ENCODE measurements around the gene TSPAN8. TPM values are rescaled to one million over a fixed set of nuclear protein-coding genes. Genes with fewer than 3 reads are reported as not detected.

TSPAN8 gene
- polyA plus RNA-seq, 1 experiment, result not detected

DNA sequence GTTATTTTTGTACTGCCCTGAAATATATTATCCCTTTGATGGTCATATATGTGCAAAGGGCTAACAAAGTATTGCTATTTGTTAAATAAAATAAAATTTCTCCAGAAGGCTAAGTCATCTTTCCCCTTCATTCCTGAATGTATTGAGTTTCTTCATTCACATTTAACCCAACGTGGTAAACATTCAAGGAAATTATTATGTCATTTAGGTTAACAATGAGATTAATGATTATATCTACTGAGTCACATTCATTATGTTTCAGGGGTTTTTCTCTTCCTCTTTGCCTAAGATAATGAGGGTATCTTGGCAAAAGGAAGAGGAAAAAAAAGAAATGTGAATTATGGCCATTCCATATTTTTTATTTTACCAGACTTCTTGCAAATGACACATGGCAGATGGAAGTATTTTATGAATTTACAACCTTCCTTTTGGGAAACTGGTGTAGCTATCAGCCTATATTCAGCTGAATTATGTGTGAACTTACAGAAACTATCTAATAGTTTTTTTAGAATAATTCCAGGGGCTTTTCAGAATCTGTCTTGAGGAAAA lies 27.2 kb downstream of the TSPAN8 start:
- no peaks in the 10 kb centered on the region for H3K27me3 ChIP-seq (ENCODE audit: control insufficient read depth, insufficient read depth, low read length)
- CTCF ChIA-PET, result no interaction called here
- DNase-seq (ENCODE audit: low read depth, low spot score), result no peak
- H3K9me3 ChIP-seq (ENCODE audit: control insufficient read depth, insufficient read depth, low read length), result no peaks in the 10 kb centered on the region
- TF ChIP-seq, protein P1, sequence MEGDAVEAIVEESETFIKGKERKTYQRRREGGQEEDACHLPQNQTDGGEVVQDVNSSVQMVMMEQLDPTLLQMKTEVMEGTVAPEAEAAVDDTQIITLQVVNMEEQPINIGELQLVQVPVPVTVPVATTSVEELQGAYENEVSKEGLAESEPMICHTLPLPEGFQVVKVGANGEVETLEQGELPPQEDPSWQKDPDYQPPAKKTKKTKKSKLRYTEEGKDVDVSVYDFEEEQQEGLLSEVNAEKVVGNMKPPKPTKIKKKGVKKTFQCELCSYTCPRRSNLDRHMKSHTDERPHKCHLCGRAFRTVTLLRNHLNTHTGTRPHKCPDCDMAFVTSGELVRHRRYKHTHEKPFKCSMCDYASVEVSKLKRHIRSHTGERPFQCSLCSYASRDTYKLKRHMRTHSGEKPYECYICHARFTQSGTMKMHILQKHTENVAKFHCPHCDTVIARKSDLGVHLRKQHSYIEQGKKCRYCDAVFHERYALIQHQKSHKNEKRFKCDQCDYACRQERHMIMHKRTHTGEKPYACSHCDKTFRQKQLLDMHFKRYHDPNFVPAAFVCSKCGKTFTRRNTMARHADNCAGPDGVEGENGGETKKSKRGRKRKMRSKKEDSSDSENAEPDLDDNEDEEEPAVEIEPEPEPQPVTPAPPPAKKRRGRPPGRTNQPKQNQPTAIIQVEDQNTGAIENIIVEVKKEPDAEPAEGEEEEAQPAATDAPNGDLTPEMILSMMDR (IDR thresholded peaks at IDR 0.05; ENCODE audit: low read depth, low read length), result no peak
- POLR2A ChIA-PET, result no interaction called here
- H3K4me3 ChIP-seq (ENCODE audit: low read depth, low read length), result no peak overlapping the region
- no peak overlapping the region for H3K27ac ChIP-seq (ENCODE audit: low read depth, low read length)

DNA sequence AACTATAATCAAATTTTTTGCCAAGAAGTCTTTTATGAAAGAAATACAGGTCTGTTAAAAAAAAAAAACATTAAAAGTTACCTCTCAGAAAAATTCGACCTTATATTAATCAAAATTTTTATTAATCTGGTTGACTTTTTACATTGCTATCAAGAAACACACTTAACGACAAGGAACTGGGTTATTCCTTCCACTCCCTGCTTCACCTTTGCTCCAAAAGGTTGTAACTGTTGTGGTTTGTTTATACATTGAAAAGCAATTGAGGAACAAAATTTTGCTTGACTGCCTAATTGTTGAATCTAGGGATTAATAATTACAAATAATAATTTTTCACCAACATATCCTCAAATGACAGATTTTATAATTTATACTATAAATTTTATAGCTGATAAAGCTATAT lies 28.4 kb downstream of the TSPAN8 start:
- TF ChIP-seq, protein P1 (IDR thresholded peaks at IDR 0.05; ENCODE audit: low read depth, low read length), result no peak
- ChIA-PET CTCF (interaction anchor here (0.6 kb wide), 1 partner anchor 284 kb away, joined by 4 read pairs; no protein-coding TSS in a partner anchor), POLR2A (no interaction called here)
- Histone ChIP-seq H3K27me3 (ENCODE audit: control insufficient read depth, insufficient read depth, low read length) (no peaks in the 10 kb centered on the region), H3K4me3 (ENCODE audit: low read depth, low read length) (no peak overlapping the region), H3K9me3 (ENCODE audit: control insufficient read depth, insufficient read depth, low read length) (no peaks in the 10 kb centered on the region), H3K27ac (ENCODE audit: low read depth, low read length) (no peak overlapping the region)
- DNase-seq (ENCODE audit: low read depth, low spot score), result no peak

DNA sequence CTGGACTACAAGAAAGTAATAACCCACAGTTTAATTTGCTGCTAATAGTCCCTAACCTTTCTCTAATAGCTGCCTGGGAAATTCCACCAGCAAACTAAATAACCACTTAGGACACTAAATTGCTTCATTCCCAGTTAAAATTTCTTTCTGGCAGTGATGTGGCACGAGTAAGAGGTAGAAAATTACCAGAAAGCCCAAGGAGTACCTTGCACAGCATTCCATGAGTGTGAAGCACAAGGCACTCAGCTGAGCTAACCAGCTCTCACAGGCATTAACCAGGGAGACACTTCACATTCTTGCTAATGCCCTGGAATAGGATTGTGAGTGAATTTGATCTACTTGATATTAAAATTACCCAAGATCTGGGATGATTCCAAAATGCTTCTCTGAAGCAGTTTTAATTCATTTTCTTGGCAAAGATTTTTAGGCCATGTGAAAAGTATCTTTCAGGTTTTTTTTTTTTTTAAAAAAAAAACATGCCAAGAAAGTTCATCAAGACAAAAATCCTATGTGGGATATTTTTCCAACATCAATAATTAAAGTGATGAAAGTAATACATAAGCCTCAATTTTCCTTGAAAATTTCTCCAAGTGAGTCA lies 29.5 kb downstream of the TSPAN8 start:
- TF ChIP-seq, protein P1 (IDR thresholded peaks at IDR 0.05; ENCODE audit: low read depth, low read length), result no peak
- POLR2A ChIA-PET, result no interaction called here
- H3K27ac ChIP-seq (ENCODE audit: low read depth, low read length), result no peak overlapping the region

DNA sequence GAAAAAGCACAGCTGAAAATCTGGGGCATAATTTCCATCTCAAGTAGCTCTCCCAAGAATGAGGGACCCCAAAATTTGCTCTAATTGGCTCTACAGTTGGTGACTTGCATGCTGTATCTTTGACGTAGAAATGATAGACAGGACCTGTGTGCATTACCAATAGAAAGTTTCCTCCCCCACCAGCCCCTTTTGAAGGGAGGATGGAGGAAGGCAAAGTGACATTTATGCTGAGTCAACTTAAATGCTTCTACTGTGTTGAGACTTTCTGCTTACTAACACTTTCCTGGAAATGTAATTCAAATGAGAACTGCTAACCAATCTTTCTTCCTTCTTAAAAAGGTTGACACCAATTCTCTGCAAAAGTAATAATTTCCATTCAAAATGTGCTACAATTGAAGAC lies 31.9 kb downstream of the TSPAN8 start:
- DNase-seq (ENCODE audit: low read depth, low spot score), result no peak
- CTCF ChIA-PET, result no interaction called here
- POLR2A ChIA-PET, result no interaction called here
- H3K27me3 ChIP-seq (ENCODE audit: control insufficient read depth, insufficient read depth, low read length), result no peaks in the 10 kb centered on the region
- TF ChIP-seq, protein P1 (IDR thresholded peaks at IDR 0.05; ENCODE audit: low read depth, low read length), result no peak
- H3K4me3 ChIP-seq (ENCODE audit: low read depth, low read length), result no peak overlapping the region
- no peak overlapping the region for H3K27ac ChIP-seq (ENCODE audit: low read depth, low read length)
- H3K9me3 ChIP-seq (ENCODE audit: control insufficient read depth, insufficient read depth, low read length), result no peaks in the 10 kb centered on the region

More for the DNA sequence above, 29.5 kb downstream of the TSPAN8 start:
- Histone ChIP-seq H3K27me3 (ENCODE audit: control insufficient read depth, insufficient read depth, low read length) (no peaks in the 10 kb centered on the region), H3K4me3 (ENCODE audit: low read depth, low read length) (no peak overlapping the region), H3K9me3 (ENCODE audit: control insufficient read depth, insufficient read depth, low read length) (no peaks in the 10 kb centered on the region)
- CTCF ChIA-PET, result no interaction called here
- DNase-seq (ENCODE audit: low read depth, low spot score), result no peak

DNA sequence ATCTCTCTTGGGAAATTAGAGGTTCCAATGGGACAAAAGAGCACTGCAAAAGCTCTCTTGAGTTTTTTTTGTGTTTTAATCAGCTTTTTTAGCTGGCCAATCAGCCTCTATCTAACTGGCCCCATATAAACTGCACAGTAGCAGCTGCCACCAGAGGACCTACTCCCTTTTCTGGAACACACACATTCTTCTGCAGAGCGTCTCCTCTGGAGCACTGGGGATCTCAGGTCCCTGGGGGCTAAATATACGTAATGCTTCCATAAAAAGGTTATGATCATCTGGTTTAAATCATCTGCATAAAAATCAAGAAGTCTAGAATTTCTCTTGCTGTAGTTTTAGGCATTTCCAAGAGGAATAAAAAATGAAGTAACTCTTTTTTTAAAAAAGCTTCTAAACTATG lies 32.3 kb downstream of the TSPAN8 start:
- H3K27me3 ChIP-seq (ENCODE audit: control insufficient read depth, insufficient read depth, low read length), result no peaks in the 10 kb centered on the region
- ChIA-PET POLR2A (no interaction called here), CTCF (no interaction called here)
- no peak overlapping the region for H3K27ac ChIP-seq (ENCODE audit: low read depth, low read length)
- no peaks in the 10 kb centered on the region for H3K9me3 ChIP-seq (ENCODE audit: control insufficient read depth, insufficient read depth, low read length)
- no peak overlapping the region for H3K4me3 ChIP-seq (ENCODE audit: low read depth, low read length)
- TF ChIP-seq, protein P1 (IDR thresholded peaks at IDR 0.05; ENCODE audit: low read depth, low read length), result no peak
- no peak for DNase-seq (ENCODE audit: low read depth, low spot score)

Measured in AG04450 (cell line).